ENCODE data around the gene MAGEC3. TPM values are rescaled to one million over a fixed set of nuclear protein-coding genes. Genes with fewer than 3 reads are reported as not detected.

The MAGEC3 gene
- total and polyA plus RNA-seq, 10 of the 15 experiments (the other 5 are each of a cell fraction or from before 2014, with no cell fraction given), result not detected

- no peaks in the 10 kb centered on the region for H3K79me2 ChIP-seq (ENCODE audit: control insufficient read depth, insufficient read depth, low read length)
- intact Hi-C loops (cut with micrococcal nuclease; ENCODE audit: unreplicated experiment), result no loop called here
- 0% methylated on average over 4 of the region's 7 CpGs for WGBS (ENCODE audit: insufficient coverage, insufficient replicate concordance, low lambda C conversion rate, missing lambda C conversion rate)
- no peaks in the 10 kb centered on the region for H3K36me3 ChIP-seq (ENCODE audit: control insufficient read depth in 2 of 2, insufficient read depth in 2 of 2, low read length in 1 of 2)
- ChIA-PET CTCF (no interaction called here), SMC1A (ENCODE audit: uncharacterized antibody, unreplicated experiment) (no interaction called here), POLR2A (no interaction called here), RAD21 (ENCODE audit: unreplicated experiment) (no interaction called here)
- H3K4me2 ChIP-seq (ENCODE audit: control insufficient read depth, insufficient read depth), result no peak overlapping the region
- no TSS peak for BruUV-seq (replicated peaks)
- ATAC-seq (no peak), FAIRE-seq (no peak), DNase-seq (ENCODE audit: low read depth, low spot score) (no peak)
- H4K20me1 ChIP-seq (ENCODE audit: control insufficient read depth, insufficient read depth), result no peaks in the 10 kb centered on the region
- TF ChIP-seq SUPT20H (IDR thresholded peaks at IDR 0.05; ENCODE audit: borderline replicate concordance, control insufficient read depth, low read depth, low read length), result no peak
- TF ChIP-seq RUNX3 (IDR thresholded peaks at IDR 0.05; ENCODE audit: low read length), result no peak
- no peak for TF ChIP-seq ZBTB4 (CRISPR knock-in tag; IDR thresholded peaks at IDR 0.05)
- TF ChIP-seq KLF5 (IDR thresholded peaks at IDR 0.05; ENCODE audit: partially characterized antibody), result no peak
- TF ChIP-seq HDGF (IDR thresholded peaks at IDR 0.05), result no peak
- no peak for TF ChIP-seq IKZF2 (IDR thresholded peaks at IDR 0.05)
- TF ChIP-seq EP300 (IDR thresholded peaks at IDR 0.05; ENCODE audit: borderline replicate concordance in 1 of 2, control insufficient read depth in 1 of 2, low read depth in 2 of 2, low read length in 2 of 2), result no peak
- TF ChIP-seq BCL3 (IDR thresholded peaks at IDR 0.05; ENCODE audit: borderline replicate concordance, insufficient read depth, low read depth, low read length, poor library complexity, severe bottlenecking), result no peak
- TF ChIP-seq HSF1 (IDR thresholded peaks at IDR 0.05; ENCODE audit: low read depth, low read length), result no peak
- TF ChIP-seq ZNF687 (IDR thresholded peaks at IDR 0.05), result no peak
- no peaks in the 10 kb centered on the region for H3K9me3 ChIP-seq (replicated peaks; ENCODE audit: control insufficient read depth, insufficient read depth, low read length)
- H3K27ac ChIP-seq (ENCODE audit: control insufficient read depth, insufficient read depth), result no peak overlapping the region
- H3K4me3 ChIP-seq, result no peak overlapping the region
- in situ Hi-C loops (cut with MboI), result no loop called here
- no peak overlapping the region for H3K9ac ChIP-seq (ENCODE audit: control insufficient read depth, insufficient read depth, low read length)
- H3K27me3 ChIP-seq (replicated peaks in 1 of 2; ENCODE audit: control insufficient read depth in 2 of 2, insufficient read depth in 2 of 2, low read length in 1 of 2), result no peaks in the 10 kb centered on the region
- no peaks in the 10 kb centered on the region for H3K4me1 ChIP-seq (ENCODE audit: control insufficient read depth, insufficient read depth, low read length)
- no peak overlapping the region for H2AFZ ChIP-seq (ENCODE audit: control insufficient read depth, low read depth, low read length)
Measured at GRCh38 chrX:141894733-141895132, 56.6 kb downstream of the MAGEC3 start.

Measured in GM12878 (cell line).